GM11168 (cell line): ENCODE measurements around the gene NSFL1C.

Experiments used
- in situ Hi-C: fragments of 300-500 bp; cut with MboI; formaldehyde crosslinking; loops from one replicate; pipeline ENCODE4 v1.12.0; 2022; ENCODE audit warnings: low sequenced_read_pairs; ENCODE audit not compliant: unreplicated experiment

Gene NSFL1C

GRCh38 chr20:1396702-1397101 lies 69.9 kb downstream of the NSFL1C start:
- in situ Hi-C loops: no loop called here

DNA sequence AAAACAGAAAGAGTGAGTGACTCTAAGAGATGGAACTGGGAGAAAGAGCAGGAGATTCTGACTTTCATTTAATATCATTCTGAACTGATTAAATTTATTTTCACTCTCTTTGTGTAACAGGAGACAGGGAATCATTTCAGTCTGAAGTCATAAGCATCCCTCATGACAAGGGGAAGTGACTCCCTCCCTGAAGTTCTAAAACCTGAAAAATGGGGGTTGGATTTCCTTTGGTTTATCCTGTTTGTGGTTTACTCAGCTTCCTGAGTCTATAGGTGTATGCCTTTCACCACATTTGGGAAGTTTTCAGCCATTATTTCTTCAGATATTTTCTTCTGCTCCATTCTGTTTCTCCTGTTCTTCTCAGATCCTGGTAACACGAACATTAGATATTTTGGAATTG lies 70.4 kb downstream of the NSFL1C start:
- in situ Hi-C loops: no loop called here

- in situ Hi-C loops: no loop called here
Observed at GRCh38 chr20:1394686-1395085, 72.0 kb downstream of the NSFL1C start.

- in situ Hi-C loops: no loop called here
Observed at GRCh38 chr20:1393507-1393882, 73.2 kb downstream of the NSFL1C start.

GRCh38 chr20:1392693-1393506 lies 73.7 kb downstream of the NSFL1C start, which contains the start of gene FKBP1A:
Gene FKBP1A (minus strand): TSS chr20:1393054. CDS start chr20:1392998, 56 bp downstream.
- in situ Hi-C loops: no loop called here

GRCh38 chr20:1392443-1392692 lies 74.3 kb downstream of the NSFL1C start:
- in situ Hi-C loops: no loop called here
